ENCODE measurements around the gene RAB11A.

Gene RAB11A

GRCh38 chr15:65869126-65869953 lies at the start of gene RAB11A:
Gene RAB11A (plus strand): TSS chr15:65869491. CDS start chr15:65869586, 95 bp downstream.
- peak; percentile 85 for DNase-seq (ENCODE audit: low read depth, low spot score)

GRCh38 chr15:65819563-65819960 lies 49.7 kb upstream of the RAB11A start:
- DNase-seq (ENCODE audit: low read depth, low spot score): no peak

DNA sequence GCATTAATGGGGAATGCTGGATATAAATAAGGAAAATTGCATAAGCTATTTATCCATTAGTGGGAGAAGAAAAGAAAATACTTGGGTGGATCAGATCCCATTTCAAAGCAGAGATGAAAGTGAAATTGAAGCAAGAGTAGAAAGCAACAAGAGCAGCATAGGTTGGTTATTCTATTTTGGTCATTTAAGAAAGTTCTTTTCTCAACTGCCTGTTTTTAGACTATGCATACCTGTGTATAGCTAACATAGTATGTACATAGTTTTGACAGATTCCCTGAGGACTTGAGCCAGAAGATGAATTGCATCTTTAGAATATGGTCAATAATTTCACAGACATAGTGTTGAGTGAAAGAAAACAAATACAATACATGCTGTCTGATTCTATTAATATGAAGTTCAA lies 48.2 kb upstream of the RAB11A start:
- DNase-seq (ENCODE audit: low read depth, low spot score): no peak

GRCh38 chr15:65822316-65822715 lies 47.0 kb upstream of the RAB11A start:
- DNase-seq (ENCODE audit: low read depth, low spot score): no peak

DNA sequence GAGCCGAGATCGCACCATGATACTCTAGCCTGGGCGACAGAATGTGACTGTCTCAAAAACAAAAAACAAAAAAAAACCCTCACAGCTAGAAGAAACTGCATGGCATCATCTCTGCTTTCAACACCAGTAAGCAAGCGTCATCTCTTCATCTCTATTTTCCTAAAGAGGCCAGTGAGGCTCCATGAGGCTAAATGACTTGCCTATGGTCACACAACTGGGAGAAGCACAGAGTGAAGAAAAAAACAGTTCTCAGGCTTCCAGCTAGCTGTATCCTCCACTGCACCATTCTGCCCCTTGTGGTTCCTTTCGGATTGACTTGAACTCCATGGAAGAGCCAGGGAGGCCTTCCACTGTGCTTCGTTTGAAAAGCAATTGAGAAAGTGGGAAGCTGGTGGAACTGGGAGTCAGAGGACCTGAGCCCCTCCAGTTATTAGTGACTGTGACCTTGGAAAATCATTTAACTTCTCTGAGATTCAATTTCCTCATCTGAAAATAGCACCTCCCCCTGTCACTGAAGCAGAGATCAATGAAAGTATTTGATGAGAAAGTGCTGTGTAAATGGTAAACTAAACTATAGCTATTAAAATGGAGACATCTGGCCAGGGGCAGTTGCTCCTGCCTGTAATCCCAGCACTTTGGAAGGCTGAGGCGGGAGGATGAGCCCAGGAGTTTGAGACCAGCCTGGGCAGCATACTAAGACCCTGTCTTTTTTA lies 45.1 kb upstream of the RAB11A start:
- no peak for DNase-seq (ENCODE audit: low read depth, low spot score)

GRCh38 chr15:65824941-65825544 lies 44.2 kb upstream of the RAB11A start:
- DNase-seq (ENCODE audit: low read depth, low spot score): no peak

- no peak for DNase-seq (ENCODE audit: low read depth, low spot score)
Observed at GRCh38 chr15:65827065-65827464, 42.2 kb upstream of the RAB11A start.

DNA sequence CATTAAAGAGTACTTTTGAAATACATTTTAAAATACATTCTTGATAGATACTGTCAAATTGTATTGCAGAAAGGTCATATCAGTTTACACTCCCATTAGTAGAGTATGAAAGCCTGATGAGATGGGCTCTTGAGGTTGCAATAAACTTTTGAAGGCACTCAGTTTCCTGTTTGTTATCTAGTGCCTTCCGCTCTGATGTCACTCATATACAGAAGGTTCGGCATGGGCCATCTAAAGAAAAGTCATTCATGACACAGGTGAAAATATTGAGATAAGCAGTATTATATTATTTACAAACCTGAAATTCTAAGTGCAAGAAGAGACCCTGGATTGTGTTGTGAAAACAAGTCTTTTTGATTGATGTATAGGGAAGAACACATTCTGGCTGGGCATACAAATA lies 40.7 kb upstream of the RAB11A start:
- no peak for DNase-seq (ENCODE audit: low read depth, low spot score)

GRCh38 chr15:65829130-65829764 lies 40.0 kb upstream of the RAB11A start:
- DNase-seq (ENCODE audit: low read depth, low spot score): no peak

DNA sequence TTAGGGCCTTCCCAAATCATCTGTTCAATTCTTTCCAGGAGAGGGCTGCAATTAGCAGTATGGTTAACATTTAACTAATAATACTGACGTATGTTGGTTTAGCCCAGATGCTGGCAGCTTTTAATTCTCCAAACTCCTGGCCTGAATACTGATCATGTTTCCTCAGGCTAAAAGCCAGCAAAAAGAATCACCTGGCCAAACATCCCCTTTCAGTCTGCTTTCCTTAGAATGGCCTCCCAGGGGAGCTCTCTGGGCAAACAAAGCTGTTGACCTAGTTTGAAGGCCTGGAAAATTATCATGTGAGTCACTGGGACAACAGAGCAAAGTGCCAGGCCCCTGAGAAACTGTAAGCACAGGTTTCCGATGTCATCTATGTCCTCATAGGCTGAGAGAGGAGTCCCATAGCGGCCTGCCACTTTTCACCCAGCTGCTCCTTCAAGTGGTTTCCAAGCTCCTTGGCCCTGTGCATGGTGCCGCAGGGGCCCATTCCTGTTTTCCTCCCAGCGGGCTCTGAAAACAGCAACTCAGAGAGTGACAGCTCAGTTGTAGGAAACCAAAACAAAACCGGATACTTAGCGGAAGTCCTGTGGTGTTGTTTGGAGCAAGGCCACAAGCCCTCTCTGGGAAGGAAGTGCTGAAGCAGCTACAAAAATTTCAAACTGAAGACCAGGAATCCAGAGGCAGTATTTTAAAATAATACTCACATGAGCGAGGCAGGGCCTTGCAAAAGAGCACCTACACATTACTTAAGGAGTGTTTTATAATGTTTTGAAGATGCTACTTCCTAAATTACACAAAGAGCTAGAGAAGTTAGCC lies 36.5 kb upstream of the RAB11A start:
- peak; percentile 99 for DNase-seq (ENCODE audit: low read depth, low spot score)

- DNase-seq (ENCODE audit: low read depth, low spot score): no peak
Observed at GRCh38 chr15:65833501-65834205, 35.6 kb upstream of the RAB11A start.

DNA sequence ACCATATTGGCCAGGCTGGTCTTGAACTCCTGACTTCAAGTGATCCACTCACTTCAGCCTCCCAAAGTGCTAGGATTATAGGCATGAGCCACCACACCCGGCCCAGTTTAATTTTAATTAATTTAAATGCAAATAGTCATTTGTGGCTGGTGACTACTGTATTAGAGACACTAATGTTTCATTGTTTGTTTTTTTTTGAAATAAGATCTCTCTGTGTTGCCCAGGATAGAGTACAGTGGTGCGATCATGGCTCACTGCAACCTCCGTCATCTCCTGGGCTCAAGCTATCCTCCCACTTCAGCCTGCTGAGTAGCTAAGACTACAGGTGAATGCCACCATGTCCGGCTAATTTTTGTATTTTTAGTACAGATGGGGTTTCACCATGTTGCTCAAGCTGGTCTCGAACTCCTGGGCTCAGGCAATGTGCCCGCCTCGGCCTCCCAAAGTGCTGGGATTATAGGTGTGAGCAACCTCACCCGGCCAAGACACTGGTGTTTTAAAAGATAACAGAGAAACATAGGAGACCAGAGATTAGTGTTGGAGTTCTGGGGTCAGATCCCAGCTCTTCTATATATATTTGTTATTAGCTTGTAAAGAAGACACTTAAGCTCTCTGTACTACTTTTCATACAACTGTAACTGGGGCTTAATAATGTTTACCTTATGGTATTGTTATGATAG lies 34.5 kb upstream of the RAB11A start:
- no peak for DNase-seq (ENCODE audit: low read depth, low spot score)

GRCh38 chr15:65835447-65835846 lies 33.8 kb upstream of the RAB11A start:
- no peak for DNase-seq (ENCODE audit: low read depth, low spot score)

GRCh38 chr15:65836665-65837064 lies 32.6 kb upstream of the RAB11A start:
- no peak for DNase-seq (ENCODE audit: low read depth, low spot score)

DNA sequence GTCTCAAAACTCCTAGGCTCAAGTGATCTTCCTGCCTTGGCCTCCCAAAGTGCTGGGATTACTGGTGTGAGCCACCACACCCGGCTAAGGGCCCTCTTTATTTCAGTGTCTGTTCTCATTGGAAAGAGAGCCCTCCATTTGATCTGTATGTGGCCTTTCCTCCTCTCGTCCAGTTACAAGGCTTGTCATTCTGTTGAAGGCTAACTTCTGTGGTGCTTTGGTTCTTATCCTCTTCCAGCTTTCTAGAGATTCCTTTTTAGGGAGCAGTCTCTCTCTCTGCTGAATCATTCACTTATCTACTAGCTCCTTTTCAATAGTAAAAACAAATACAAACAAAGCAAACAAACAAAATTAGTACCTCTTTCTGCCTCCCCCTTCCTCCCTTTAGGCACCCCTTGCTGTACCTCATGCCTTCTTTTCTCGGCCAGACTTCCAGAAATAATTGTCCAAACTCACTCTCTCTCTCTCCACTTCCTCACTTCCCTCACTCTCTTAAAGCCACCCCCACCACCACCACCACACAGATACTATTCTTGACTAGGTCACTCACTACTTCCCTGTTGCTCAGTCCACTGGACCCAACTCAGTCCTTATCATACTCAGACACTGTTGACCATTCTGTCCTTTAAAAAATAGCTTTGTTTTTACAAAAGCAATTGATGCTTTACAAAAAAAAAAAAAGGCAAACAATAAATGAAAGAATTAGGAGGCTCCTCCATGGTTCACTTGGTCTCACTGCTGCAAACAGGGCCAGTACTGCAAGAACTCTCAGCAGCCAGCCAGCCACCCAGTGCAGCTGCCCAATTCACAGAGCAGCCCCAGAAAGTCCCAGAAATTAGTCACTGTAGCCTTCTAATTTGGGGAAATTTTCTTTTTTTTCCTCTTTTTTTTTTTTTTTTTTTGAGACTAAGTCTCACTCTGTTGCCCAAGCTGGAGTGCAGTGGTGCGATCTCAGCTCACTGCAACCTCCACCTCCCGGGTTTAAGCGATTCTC lies 31.7 kb upstream of the RAB11A start:
- DNase-seq (ENCODE audit: low read depth, low spot score): no peak

DNA sequence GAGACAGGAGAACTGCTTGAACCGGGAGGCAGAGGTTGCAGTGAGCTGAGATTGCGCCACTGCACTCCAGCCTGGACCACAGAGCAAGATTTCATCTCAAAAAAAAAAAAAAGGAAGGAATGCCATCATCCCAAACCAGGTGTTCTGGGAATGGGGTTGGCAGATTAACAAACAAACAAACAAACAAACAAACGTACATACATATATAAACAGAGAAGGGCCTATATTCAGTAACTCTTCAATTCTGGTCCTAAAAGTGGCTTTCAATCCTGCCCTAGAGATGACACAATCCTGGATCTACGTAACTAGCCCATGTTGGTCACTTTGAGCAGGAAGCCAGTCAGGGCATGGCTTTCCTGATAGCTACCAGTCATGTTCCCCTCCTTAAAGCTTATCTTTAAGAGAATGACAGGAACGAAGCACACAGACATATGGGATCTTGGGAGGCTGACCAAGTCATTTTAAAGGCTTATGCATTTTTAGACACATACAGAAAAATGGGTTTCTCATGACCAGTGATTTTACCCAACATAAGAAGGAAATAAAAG lies 29.9 kb upstream of the RAB11A start:
- DNase-seq (ENCODE audit: low read depth, low spot score): no peak

- DNase-seq (ENCODE audit: low read depth, low spot score): no peak
Observed at GRCh38 chr15:65839985-65840384, 29.3 kb upstream of the RAB11A start.

GRCh38 chr15:65841121-65841930 lies 28.0 kb upstream of the RAB11A start:
- no peak for DNase-seq (ENCODE audit: low read depth, low spot score)

Measured in brain pericyte (primary cell).